Epidermal melanocyte (primary cell): Measurements from ENCODE around the gene EN2.

ENCODE experiments used
- DNase-seq: peaks from one replicate; pipeline ENCODE4 v3.0.0; 2011; ENCODE audit warnings: low spot score; ENCODE audit not compliant: insufficient read length

The EN2 gene

GRCh38 chr7:155463114-155463811 is 5.3 kb downstream of the EN2 start:
- DNase-seq, result peak; percentile 10

GRCh38 chr7:155464183-155464582 is 6.3 kb downstream of the EN2 start:
- peak; percentile 11 for DNase-seq

- DNase-seq, result no peak
Observed at GRCh38 chr7:155464948-155465739, 7.2 kb downstream of the EN2 start.

- DNase-seq, result no peak
Observed at GRCh38 chr7:155465761-155466141, 7.8 kb downstream of the EN2 start.

GRCh38 chr7:155466142-155466813 is 8.3 kb downstream of the EN2 start:
- DNase-seq, result no peak

- DNase-seq, result no peak
Observed at GRCh38 chr7:155466814-155467733, 9.1 kb downstream of the EN2 start.

GRCh38 chr7:155467846-155468784 is 10.2 kb downstream of the EN2 start:
- DNase-seq, result no peak

GRCh38 chr7:155468785-155469148 is 10.8 kb downstream of the EN2 start:
- DNase-seq, result no peak

- DNase-seq, result peak; percentile 13
Observed at GRCh38 chr7:155469311-155470185, 11.6 kb downstream of the EN2 start.

- DNase-seq, result no peak
Observed at GRCh38 chr7:155470186-155470487, 12.2 kb downstream of the EN2 start.

GRCh38 chr7:155470686-155471638 is 13.0 kb downstream of the EN2 start:
- DNase-seq, result peak; percentile 10

GRCh38 chr7:155471718-155472117 is 13.8 kb downstream of the EN2 start:
- DNase-seq, result no peak

GRCh38 chr7:155477476-155477875 is 19.5 kb downstream of the EN2 start:
- DNase-seq, result no peak

- no peak for DNase-seq
Observed at GRCh38 chr7:155481764-155482163, 23.8 kb downstream of the EN2 start.

GRCh38 chr7:155482511-155483183 is 24.7 kb downstream of the EN2 start:
- DNase-seq, result no peak

GRCh38 chr7:155483245-155483644 is 25.3 kb downstream of the EN2 start:
- DNase-seq, result no peak

- no peak for DNase-seq
Observed at GRCh38 chr7:155483868-155484325, 26.0 kb downstream of the EN2 start.
